ENCODE measurements around the gene SLC16A3. TPM values are rescaled to one million over a fixed set of nuclear protein-coding genes. Genes with fewer than 3 reads are reported as not detected.
"Not testable (repeated sequence)": the region's sequence is repeated elsewhere in the genome, so short reads cannot be mapped to it uniquely, and the experiment has no call there.

Gene SLC16A3
- total RNA-seq, 2 experiments from 2014 or later, result 183 to 193 TPM

- no peak for TF ChIP-seq CTCF (IDR thresholded peaks at IDR 0.05)
- Mint-ChIP-seq H3K4me3 (no peak overlapping the region), H3K27ac (no peak overlapping the region), H3K9me3 (no peaks in the 10 kb centered on the region), H3K27me3 (no peaks in the 10 kb centered on the region), H3K36me3 (ENCODE audit: low read depth) (peaks cover 12% of the 10 kb centered on the region), H3K4me1 (ENCODE audit: low read depth) (no peaks in the 10 kb centered on the region)
- DNase-seq (no peak), ATAC-seq (no peak)
- ChIA-PET POLR2A (no interaction called here), CTCF (no interaction called here)
- intact Hi-C loops (cut with micrococcal nuclease), result no loop called here
Observed at GRCh38 chr17:82184761-82185160, 44.1 kb upstream of the SLC16A3 start.

GRCh38 chr17:82186221-82186620 lies 42.6 kb upstream of the SLC16A3 start:
- no peak for ATAC-seq
- Mint-ChIP-seq H3K4me3 (no peak overlapping the region), H3K9me3 (no peaks in the 10 kb centered on the region), H3K36me3 (ENCODE audit: low read depth) (peaks cover 11% of the 10 kb centered on the region), H3K27me3 (no peaks in the 10 kb centered on the region), H3K27ac (no peak overlapping the region), H3K4me1 (ENCODE audit: low read depth) (no peaks in the 10 kb centered on the region)
- DNase-seq, result no peak
- intact Hi-C loops (cut with micrococcal nuclease), result no loop called here
- TF ChIP-seq CTCF (IDR thresholded peaks at IDR 0.05), result no peak
- POLR2A ChIA-PET, result no interaction called here
- CTCF ChIA-PET, result interaction anchor here (0.8 kb wide), 1 partner anchor 32 kb away, joined by 3 read pairs; no protein-coding TSS in a partner anchor

GRCh38 chr17:82187500-82187899 lies 41.3 kb upstream of the SLC16A3 start:
- Mint-ChIP-seq H3K27ac (no peak overlapping the region), H3K4me1 (ENCODE audit: low read depth) (no peaks in the 10 kb centered on the region), H3K4me3 (no peak overlapping the region), H3K27me3 (no peaks in the 10 kb centered on the region), H3K36me3 (ENCODE audit: low read depth) (peaks cover 10% of the 10 kb centered on the region), H3K9me3 (no peaks in the 10 kb centered on the region)
- DNase-seq (no peak), ATAC-seq (no peak)
- ChIA-PET CTCF (interaction anchor here (0.9 kb wide), 1 partner anchor 49 kb away, joined by 3 read pairs; no protein-coding TSS in a partner anchor), POLR2A (no interaction called here)
- TF ChIP-seq CTCF (IDR thresholded peaks at IDR 0.05), result no peak
- intact Hi-C loops (cut with micrococcal nuclease), result no loop called here

- DNase-seq (no peak), ATAC-seq (no peak)
- H3K9me3 Mint-ChIP-seq, result no peaks in the 10 kb centered on the region
- POLR2A ChIA-PET, result no interaction called here
- no peak for TF ChIP-seq CTCF (IDR thresholded peaks at IDR 0.05)
- H3K27ac Mint-ChIP-seq, result no peak overlapping the region
- H3K36me3 Mint-ChIP-seq (ENCODE audit: low read depth), result peaks cover 12% of the 10 kb centered on the region
- H3K4me3 Mint-ChIP-seq, result no peak overlapping the region
- intact Hi-C loops (cut with micrococcal nuclease), result no loop called here
- H3K27me3 Mint-ChIP-seq, result no peaks in the 10 kb centered on the region
- no peaks in the 10 kb centered on the region for H3K4me1 Mint-ChIP-seq (ENCODE audit: low read depth)
- CTCF ChIA-PET, result interaction anchor here (0.9 kb wide), 1 partner anchor 48 kb away, joined by 3 read pairs; no protein-coding TSS in a partner anchor
Observed at GRCh38 chr17:82188001-82188961, 40.6 kb upstream of the SLC16A3 start.

- ATAC-seq; H3K4me1 Mint-ChIP-seq (ENCODE audit: low read depth); H3K9me3 Mint-ChIP-seq; CTCF ChIA-PET; DNase-seq; H3K4me3 Mint-ChIP-seq; intact Hi-C loops (cut with micrococcal nuclease); H3K27me3 Mint-ChIP-seq; H3K27ac Mint-ChIP-seq: not testable (repeated sequence)
- peaks cover 31% of the 10 kb centered on the region for H3K36me3 Mint-ChIP-seq (ENCODE audit: low read depth)
- POLR2A ChIA-PET, result interaction anchor here (1.2 kb wide), 1 partner anchor 24 kb away, joined by 5 read pairs; no protein-coding TSS in a partner anchor
Observed at GRCh38 chr17:82193050-82193449, 35.8 kb upstream of the SLC16A3 start.
